ENCODE results near the gene NIM1K.

The NIM1K gene

GRCh38 chr5:43281840-43282658 lies 90.0 kb downstream of the NIM1K start:
- TF ChIP-seq, protein P1, sequence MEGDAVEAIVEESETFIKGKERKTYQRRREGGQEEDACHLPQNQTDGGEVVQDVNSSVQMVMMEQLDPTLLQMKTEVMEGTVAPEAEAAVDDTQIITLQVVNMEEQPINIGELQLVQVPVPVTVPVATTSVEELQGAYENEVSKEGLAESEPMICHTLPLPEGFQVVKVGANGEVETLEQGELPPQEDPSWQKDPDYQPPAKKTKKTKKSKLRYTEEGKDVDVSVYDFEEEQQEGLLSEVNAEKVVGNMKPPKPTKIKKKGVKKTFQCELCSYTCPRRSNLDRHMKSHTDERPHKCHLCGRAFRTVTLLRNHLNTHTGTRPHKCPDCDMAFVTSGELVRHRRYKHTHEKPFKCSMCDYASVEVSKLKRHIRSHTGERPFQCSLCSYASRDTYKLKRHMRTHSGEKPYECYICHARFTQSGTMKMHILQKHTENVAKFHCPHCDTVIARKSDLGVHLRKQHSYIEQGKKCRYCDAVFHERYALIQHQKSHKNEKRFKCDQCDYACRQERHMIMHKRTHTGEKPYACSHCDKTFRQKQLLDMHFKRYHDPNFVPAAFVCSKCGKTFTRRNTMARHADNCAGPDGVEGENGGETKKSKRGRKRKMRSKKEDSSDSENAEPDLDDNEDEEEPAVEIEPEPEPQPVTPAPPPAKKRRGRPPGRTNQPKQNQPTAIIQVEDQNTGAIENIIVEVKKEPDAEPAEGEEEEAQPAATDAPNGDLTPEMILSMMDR (IDR thresholded peaks at IDR 0.05; ENCODE audit: low read depth, low read length) = no peak
- H3K4me3 ChIP-seq (ENCODE audit: low read depth, low read length) = no peak overlapping the region

GRCh38 chr5:43286623-43287022 lies 94.6 kb downstream of the NIM1K start:
- TF ChIP-seq, protein P1 (IDR thresholded peaks at IDR 0.05; ENCODE audit: low read depth, low read length) = no peak
- no peak overlapping the region for H3K4me3 ChIP-seq (ENCODE audit: low read depth, low read length)

- TF ChIP-seq, protein P1 (IDR thresholded peaks at IDR 0.05; ENCODE audit: low read depth, low read length) = no peak
- no peak overlapping the region for H3K4me3 ChIP-seq (ENCODE audit: low read depth, low read length)
Observed at GRCh38 chr5:43287493-43287892, 95.5 kb downstream of the NIM1K start.

- no peak overlapping the region for H3K4me3 ChIP-seq (ENCODE audit: low read depth, low read length)
- TF ChIP-seq, protein P1 (IDR thresholded peaks at IDR 0.05; ENCODE audit: low read depth, low read length) = no peak
Observed at GRCh38 chr5:43288269-43288831, 96.3 kb downstream of the NIM1K start.

DNA sequence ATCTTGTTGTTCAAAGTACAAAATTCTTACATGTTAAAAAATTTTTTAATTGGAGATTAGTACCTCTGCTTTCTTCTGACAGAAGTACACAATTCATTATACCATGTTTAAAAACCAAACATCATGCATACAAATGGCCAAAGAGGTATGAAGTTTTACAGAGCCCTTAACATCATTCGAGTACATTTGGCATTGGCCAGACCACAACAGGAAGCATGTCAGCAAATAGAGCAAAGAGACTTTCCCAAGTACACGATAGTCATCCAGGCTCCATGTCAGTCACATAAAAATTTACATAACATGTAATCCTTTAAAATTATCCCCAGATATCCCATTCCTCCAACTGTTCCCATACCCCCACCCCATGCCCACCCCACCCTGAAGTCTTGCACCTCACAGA lies 98.7 kb downstream of the NIM1K start:
- TF ChIP-seq, protein P1 (IDR thresholded peaks at IDR 0.05; ENCODE audit: low read depth, low read length) = no peak
- H3K4me3 ChIP-seq (ENCODE audit: low read depth, low read length) = no peak overlapping the region

DNA sequence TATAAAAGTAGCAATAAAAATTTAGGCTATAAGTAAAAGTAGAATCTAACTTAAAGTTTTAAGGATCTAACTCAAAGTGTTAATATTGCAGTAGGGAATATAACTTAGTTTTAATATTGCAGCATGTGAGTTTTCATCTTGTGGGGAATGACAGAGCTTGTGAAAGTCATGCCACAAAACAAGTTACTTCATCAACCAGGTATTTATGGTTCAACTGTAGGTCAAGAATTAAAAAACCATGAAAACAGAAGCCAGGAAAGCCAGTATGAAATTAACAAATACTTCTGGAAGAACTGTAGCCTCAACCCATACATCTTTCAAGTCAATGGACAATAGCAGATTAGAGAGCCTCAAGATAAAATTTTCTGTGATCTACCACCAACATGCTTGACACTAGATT lies 102.2 kb downstream of the NIM1K start:
- TF ChIP-seq, protein P1 (IDR thresholded peaks at IDR 0.05; ENCODE audit: low read depth, low read length) = no peak
- H3K4me3 ChIP-seq (ENCODE audit: low read depth, low read length) = no peak overlapping the region

- TF ChIP-seq, protein P1 (IDR thresholded peaks at IDR 0.05; ENCODE audit: low read depth, low read length) = no peak
Observed at GRCh38 chr5:43295202-43295601, 103.2 kb downstream of the NIM1K start.

More at GRCh38 chr5:43295202-43295601, 103.2 kb downstream of the NIM1K start:
- no peak overlapping the region for H3K4me3 ChIP-seq (ENCODE audit: low read depth, low read length)

All from WI38 (cell line).